Neural progenitor cell (in vitro differentiated cells): ENCODE data around the gene COMP. TPM values are rescaled to one million over a fixed set of nuclear protein-coding genes. Genes with fewer than 3 reads are reported as not detected.
"Not testable (repeated sequence)": the region's sequence is repeated elsewhere in the genome, so short reads cannot be mapped to it uniquely, and the experiment has no call there.

Experiments
- DNase-seq: peaks from one replicate; pipeline ENCODE4 v3.0.0-alpha.2; 2016; ENCODE audit warnings: low spot score
- H2AFZ ChIP-seq: fragments of 200-600 bp; sonication (generic); replicated peaks from 2 replicates; pipeline ENCODE4 v1.6.1; 2016; ENCODE audit warnings: antibody characterized with exemption
- H3F3A ChIP-seq: fragments of 200-600 bp; sonication (generic); 2 replicates; pipeline ENCODE4 v1.6.1; 2016; ENCODE audit warnings: antibody characterized with exemption, low read depth
- H3K27ac ChIP-seq: fragments of 200-600 bp; sonication (generic); 2 replicates; pipeline ENCODE4 v1.5.1; 2016; ENCODE audit warnings: mild to moderate bottlenecking
- H3K27me3 ChIP-seq: fragments of 200-600 bp; sonication (generic); 2 replicates; pipeline ENCODE4 v1.6.1; 2016; ENCODE audit warnings: mild to moderate bottlenecking, moderate library complexity
- H3K36me3 ChIP-seq: fragments of 200-600 bp; sonication (generic); 2 replicates; pipeline ENCODE4 v1.5.1; 2016
- H3K4me1 ChIP-seq: fragments of 200-600 bp; sonication (generic); 2 replicates; pipeline ENCODE4 v1.6.1; 2016; ENCODE audit warnings: mixed run types
- H3K4me2 ChIP-seq: fragments of 200-600 bp; sonication (generic); 2 replicates; pipeline ENCODE4 v1.6.1; 2016
- H3K4me3 ChIP-seq: fragments of 200-600 bp; sonication (generic); 2 replicates; pipeline ENCODE4 v1.5.1; 2016
- H3K79me2 ChIP-seq: fragments of 200-600 bp; sonication (generic); 2 replicates; pipeline ENCODE4 v1.6.1; 2016; ENCODE audit warnings: low read depth
- H3K9ac ChIP-seq: fragments of 200-600 bp; sonication (generic); 2 replicates; pipeline ENCODE4 v1.6.1; 2016
- H3K9me3 ChIP-seq: fragments of 200-600 bp; sonication (generic); 2 replicates; pipeline ENCODE4 v1.5.1; 2016; ENCODE audit warnings: low read depth
- H4K20me1 ChIP-seq: fragments of 200-600 bp; sonication (generic); 2 replicates; pipeline ENCODE4 v1.6.1; 2016; ENCODE audit warnings: low read depth
- H3K27ac Mint-ChIP-seq: 3 replicates; pipeline ENCODE4 v1.8.0; 2021; ENCODE audit warnings: mixed read lengths
- H3K27me3 Mint-ChIP-seq: 2 replicates; pipeline ENCODE4 v1.8.0; 2022; ENCODE audit warnings: low read depth, mild to moderate bottlenecking, inconsistent platforms, moderate library complexity, mixed read lengths; ENCODE audit not compliant: insufficient read depth
- H3K36me3 Mint-ChIP-seq: 3 replicates; pipeline ENCODE4 v1.8.0; 2021; ENCODE audit warnings: mixed read lengths
- H3K4me1 Mint-ChIP-seq: 3 replicates; pipeline ENCODE4 v1.8.0; 2021; ENCODE audit warnings: mixed read lengths
- H3K4me3 Mint-ChIP-seq: 3 replicates; pipeline ENCODE4 v1.8.0; 2021; ENCODE audit warnings: mild to moderate bottlenecking, moderate library complexity, mixed read lengths
- H3K9me3 Mint-ChIP-seq: 3 replicates; pipeline ENCODE4 v1.8.0; 2020; ENCODE audit warnings: mixed read lengths
- CTCF ChIP-seq: fragments of 200-600 bp; sonication (generic); IDR thresholded peaks from 2 replicates; pipeline ENCODE4 v1.5.1; 2017; ENCODE audit warnings: antibody characterized with exemption, mild to moderate bottlenecking
- EZH2 ChIP-seq: fragments of 200-600 bp; sonication (generic); IDR thresholded peaks from 2 replicates; pipeline ENCODE4 v1.6.1; 2017; ENCODE audit warnings: antibody characterized with exemption, mild to moderate bottlenecking, moderate library complexity
- EZH2phosphoT487 ChIP-seq: fragments of 200-600 bp; sonication (generic); IDR thresholded peaks from 2 replicates; pipeline ENCODE4 v1.6.1; 2017; ENCODE audit warnings: antibody characterized with exemption
- total RNA-seq: library from RNA; depleted of rRNA; stranded (reverse); fragments of >200 nt; gene quantifications from 2 replicates; pipeline ENCODE4 v1.2.3, GENCODE V29; 2015; ENCODE audit warnings: low replicate concordance

COMP gene
- total RNA-seq, 1 donor from 2014 or later: not detected

GRCh38 chr19:18736415-18737336, 54.4 kb downstream of the COMP start:
- H3K27ac ChIP-seq: no peak overlapping the region
- H3K4me2 ChIP-seq: no peak overlapping the region
- H3K27me3 ChIP-seq: no peaks in the 10 kb centered on the region
- peaks cover 2% of the 10 kb centered on the region for H3K27me3 Mint-ChIP-seq
- H3K9ac ChIP-seq: no peak overlapping the region
- H4K20me1 ChIP-seq: peaks cover 41% of the 10 kb centered on the region
- no peaks in the 10 kb centered on the region for H3K9me3 Mint-ChIP-seq
- no peak overlapping the region for H3K4me3 ChIP-seq
- no peaks in the 10 kb centered on the region for H3K9me3 ChIP-seq
- peaks cover 13% of the 10 kb centered on the region for H3K4me1 ChIP-seq
- peaks cover 39% of the 10 kb centered on the region for H3K4me1 Mint-ChIP-seq
- H2AFZ ChIP-seq: no peak overlapping the region
- H3K27ac Mint-ChIP-seq: no peak overlapping the region
- H3K36me3 Mint-ChIP-seq: no peaks in the 10 kb centered on the region
- no peak for TF ChIP-seq EZH2
- no peak for TF ChIP-seq CTCF
- TF ChIP-seq EZH2phosphoT487: no peak
- DNase-seq: no peak
- H3K36me3 ChIP-seq: no peaks in the 10 kb centered on the region
- no peak overlapping the region for H3K4me3 Mint-ChIP-seq
- H3F3A ChIP-seq: peaks cover 5% of the 10 kb centered on the region
- no peaks in the 10 kb centered on the region for H3K79me2 ChIP-seq

GRCh38 chr19:18735752-18736151, 55.4 kb downstream of the COMP start:
- H3K4me3 ChIP-seq: no peak overlapping the region
- H3K4me3 Mint-ChIP-seq: no peak overlapping the region
- no peaks in the 10 kb centered on the region for H3K36me3 ChIP-seq
- no peak overlapping the region for H2AFZ ChIP-seq
- peaks cover 38% of the 10 kb centered on the region for H4K20me1 ChIP-seq
- H3K27ac ChIP-seq: no peak overlapping the region
- H3K79me2 ChIP-seq: no peaks in the 10 kb centered on the region
- no peak overlapping the region for H3K9ac ChIP-seq
- DNase-seq: no peak
- peaks cover 13% of the 10 kb centered on the region for H3K4me1 ChIP-seq
- H3K27ac Mint-ChIP-seq: no peak overlapping the region
- TF ChIP-seq EZH2phosphoT487 (no peak), CTCF (no peak), EZH2 (no peak)
- no peaks in the 10 kb centered on the region for H3K27me3 ChIP-seq
- H3K4me1 Mint-ChIP-seq: peaks cover 40% of the 10 kb centered on the region
- H3F3A ChIP-seq: peaks cover 5% of the 10 kb centered on the region
- peaks cover 4% of the 10 kb centered on the region for H3K27me3 Mint-ChIP-seq
- H3K4me2 ChIP-seq: no peak overlapping the region
- no peaks in the 10 kb centered on the region for H3K9me3 Mint-ChIP-seq
- no peaks in the 10 kb centered on the region for H3K36me3 Mint-ChIP-seq
- H3K9me3 ChIP-seq: no peaks in the 10 kb centered on the region

GRCh38 chr19:18735324-18735723, 55.8 kb downstream of the COMP start:
- H3K4me2 ChIP-seq: no peak overlapping the region
- TF ChIP-seq EZH2: no peak
- no peak for TF ChIP-seq CTCF
- no peak for TF ChIP-seq EZH2phosphoT487
- no peak overlapping the region for H3K4me3 ChIP-seq
- no peak overlapping the region for H2AFZ ChIP-seq
- Mint-ChIP-seq H3K27ac (no peak overlapping the region), H3K4me1 (peaks cover 36% of the 10 kb centered on the region), H3K36me3 (no peaks in the 10 kb centered on the region), H3K4me3 (no peak overlapping the region), H3K9me3 (no peaks in the 10 kb centered on the region), H3K27me3 (peaks cover 4% of the 10 kb centered on the region)
- peaks cover 5% of the 10 kb centered on the region for H3F3A ChIP-seq
- H3K9me3 ChIP-seq: no peaks in the 10 kb centered on the region
- no peak overlapping the region for H3K27ac ChIP-seq
- H4K20me1 ChIP-seq: peaks cover 40% of the 10 kb centered on the region
- no peak overlapping the region for H3K9ac ChIP-seq
- DNase-seq: no peak
- H3K27me3 ChIP-seq: no peaks in the 10 kb centered on the region
- H3K4me1 ChIP-seq: peaks cover 13% of the 10 kb centered on the region
- H3K79me2 ChIP-seq: no peaks in the 10 kb centered on the region
- no peaks in the 10 kb centered on the region for H3K36me3 ChIP-seq

GRCh38 chr19:18733762-18734332, 57.3 kb downstream of the COMP start:
- H3K4me3 Mint-ChIP-seq, H3K9me3 ChIP-seq: not testable (repeated sequence)
- peaks cover 42% of the 10 kb centered on the region for H4K20me1 ChIP-seq

More at GRCh38 chr19:18733762-18734332, 57.3 kb downstream of the COMP start:
- H3K9ac ChIP-seq, H3K4me3 ChIP-seq, H3K9me3 Mint-ChIP-seq, H3K27me3 ChIP-seq, DNase-seq, H3K27me3 Mint-ChIP-seq, H2AFZ ChIP-seq, H3K27ac ChIP-seq, H3K36me3 ChIP-seq, H3K36me3 Mint-ChIP-seq, H3K4me2 ChIP-seq, H3K79me2 ChIP-seq, H3F3A ChIP-seq: not testable (repeated sequence)
- H3K4me1 Mint-ChIP-seq: peaks cover 35% of the 10 kb centered on the region
- H3K4me1 ChIP-seq: peaks cover 13% of the 10 kb centered on the region
- peak overlapping the region; percentile 66 for H3K27ac Mint-ChIP-seq
